Ramos (cell line): ENCODE results near the gene TXLNA.
"Not testable (repeated sequence)": the region's sequence is repeated elsewhere in the genome, so short reads cannot be mapped to it uniquely, and the experiment has no call there.

Source experiments
- in situ Hi-C: fragments of 300-500 bp; cut with MboI; formaldehyde crosslinking; loops from one replicate; pipeline ENCODE4 v1.14.3; 2022; ENCODE audit warnings: low sequenced_read_pairs; ENCODE audit not compliant: unreplicated experiment

TXLNA gene

DNA sequence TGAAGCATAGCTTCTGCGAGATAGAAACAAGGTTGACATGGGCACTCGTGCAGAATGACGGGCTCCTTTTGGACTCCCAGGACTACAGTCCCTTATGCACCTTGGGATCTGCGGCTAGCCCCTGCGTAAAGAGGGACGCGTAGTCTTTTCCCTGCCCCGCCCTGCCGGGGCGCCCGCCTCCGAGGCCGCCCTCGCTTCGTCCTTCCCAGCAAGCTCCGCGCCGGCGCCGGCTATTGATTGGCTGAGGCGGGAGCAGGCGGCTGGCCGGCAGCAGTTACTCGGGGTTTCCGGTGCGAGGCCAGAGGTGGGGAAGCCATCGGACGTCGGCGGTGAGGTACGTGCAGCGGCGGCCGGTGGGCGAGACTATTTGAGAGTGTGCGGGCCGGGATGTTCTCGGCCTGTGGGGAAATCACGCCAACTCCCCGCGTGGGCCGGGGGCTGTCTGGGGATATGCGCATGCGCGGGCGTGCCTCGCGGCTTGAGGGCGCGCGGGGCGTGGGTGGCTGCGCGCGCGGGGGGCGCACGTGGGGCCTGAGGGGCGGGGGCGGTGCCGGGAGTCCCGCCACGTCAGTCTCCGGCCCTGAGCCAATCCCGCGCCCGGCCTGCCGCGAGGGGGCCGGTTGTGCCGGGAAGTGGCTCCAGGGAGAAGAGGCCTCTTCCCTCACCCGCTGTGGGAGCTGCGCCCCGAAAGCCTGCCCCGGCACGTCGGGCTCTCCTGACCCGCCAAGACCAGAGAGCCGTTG, at the start of gene TXLNA:
Gene TXLNA, plus strand, starts transcription at position 233 of the 743 bp plus-strand sequence. CDS start 671 bp downstream, outside the sequence.
- in situ Hi-C loops, result no loop called here

GRCh38 chr1:32133950-32134280, 45.6 kb upstream of the TXLNA start:
- in situ Hi-C loops, result not testable (repeated sequence)

- in situ Hi-C loops, result no loop called here
These were observed 42.4 kb upstream of the TXLNA start for GRCh38 chr1:32137111-32137510.

- in situ Hi-C loops, result no loop called here
These were observed 40.5 kb upstream of the TXLNA start for GRCh38 chr1:32138965-32139364.

DNA sequence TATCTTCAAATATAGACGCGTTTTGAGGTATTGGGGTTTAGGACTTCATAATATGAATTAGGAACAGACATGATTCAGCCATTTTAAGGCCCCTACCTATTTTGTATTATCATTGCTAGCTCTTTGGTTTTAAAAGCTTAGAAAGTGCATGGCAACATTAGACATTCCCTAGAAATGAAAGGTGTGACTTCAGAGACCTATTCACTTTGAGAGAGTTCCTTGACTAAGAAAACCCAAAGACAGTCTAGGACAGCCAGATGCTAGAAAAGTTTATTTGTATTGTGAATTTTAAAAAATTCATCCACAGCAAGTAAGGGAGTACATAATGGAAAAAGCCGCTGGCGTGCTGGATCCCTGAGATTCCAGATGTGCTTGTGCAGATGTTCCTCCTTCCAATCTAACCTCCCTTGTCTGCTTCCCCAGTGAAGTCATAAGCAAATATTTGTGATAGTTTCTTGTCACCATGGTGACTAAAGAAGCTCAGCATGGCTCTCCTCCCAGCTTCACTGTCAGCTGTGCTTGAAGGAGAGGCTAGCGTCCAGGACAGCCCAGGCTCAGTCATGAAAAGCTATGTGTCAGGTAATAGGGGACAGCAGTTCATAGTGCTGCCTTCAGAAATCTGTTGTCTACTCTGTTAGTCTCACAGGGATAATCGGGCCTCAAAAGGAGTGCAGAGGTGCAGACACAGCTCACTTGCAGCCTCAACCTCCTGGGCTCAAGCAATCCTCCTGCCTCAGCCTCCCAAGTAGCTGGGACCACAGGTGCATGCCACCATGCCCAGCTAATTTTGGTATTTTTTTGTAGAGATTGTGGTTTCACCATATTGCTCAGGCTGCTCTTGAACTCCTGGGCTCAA, 36.8 kb upstream of the TXLNA start:
- in situ Hi-C loops, result no loop called here

DNA sequence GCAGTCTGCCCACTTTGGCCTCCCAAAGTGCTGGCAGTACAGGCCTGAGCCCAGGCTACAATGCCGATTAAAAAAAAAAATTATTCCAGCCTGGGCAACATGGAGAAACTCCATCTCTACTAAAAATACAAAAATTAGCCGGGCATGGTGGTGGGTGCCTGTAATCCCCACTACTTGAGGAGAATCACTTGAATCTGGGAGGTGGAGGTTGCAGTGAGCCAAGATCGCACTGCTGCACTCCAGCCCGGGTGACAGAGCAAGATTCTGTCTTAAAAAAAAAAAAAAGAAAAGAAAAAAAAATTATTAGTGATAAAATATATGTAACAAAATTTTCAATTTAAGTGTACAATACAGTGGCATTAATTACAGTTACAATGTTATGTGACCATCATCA, 36.2 kb upstream of the TXLNA start:
- in situ Hi-C loops, result not testable (repeated sequence)

DNA sequence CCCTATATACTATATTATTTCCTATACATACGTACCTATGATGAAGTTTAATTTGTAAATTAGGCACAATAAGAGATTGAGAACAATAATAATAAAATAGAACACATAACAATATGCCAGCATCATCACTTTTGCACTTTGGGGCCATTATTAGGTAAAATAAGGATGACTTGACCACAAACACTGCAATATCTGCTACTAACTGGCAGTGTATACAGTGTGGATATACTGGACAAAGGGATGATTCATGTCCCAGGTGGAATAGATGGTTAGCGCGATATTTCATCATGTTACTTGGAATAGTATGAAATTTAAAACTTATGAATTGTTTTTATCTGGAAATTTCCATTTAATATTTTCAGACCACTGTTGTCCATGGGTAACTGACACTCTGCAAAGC, 35.4 kb upstream of the TXLNA start:
- in situ Hi-C loops, result no loop called here

- in situ Hi-C loops, result not testable (repeated sequence)
These were observed 31.7 kb upstream of the TXLNA start for GRCh38 chr1:32147799-32148198.

- in situ Hi-C loops, result no loop called here
These were observed 28.6 kb upstream of the TXLNA start for GRCh38 chr1:32150847-32151246.

GRCh38 chr1:32151319-32151787, 28.1 kb upstream of the TXLNA start:
- in situ Hi-C loops, result no loop called here

- in situ Hi-C loops, result no loop called here
These were observed 20.3 kb upstream of the TXLNA start for GRCh38 chr1:32159189-32159588.

- in situ Hi-C loops, result no loop called here
These were observed 16.1 kb upstream of the TXLNA start for GRCh38 chr1:32163405-32163804.

DNA sequence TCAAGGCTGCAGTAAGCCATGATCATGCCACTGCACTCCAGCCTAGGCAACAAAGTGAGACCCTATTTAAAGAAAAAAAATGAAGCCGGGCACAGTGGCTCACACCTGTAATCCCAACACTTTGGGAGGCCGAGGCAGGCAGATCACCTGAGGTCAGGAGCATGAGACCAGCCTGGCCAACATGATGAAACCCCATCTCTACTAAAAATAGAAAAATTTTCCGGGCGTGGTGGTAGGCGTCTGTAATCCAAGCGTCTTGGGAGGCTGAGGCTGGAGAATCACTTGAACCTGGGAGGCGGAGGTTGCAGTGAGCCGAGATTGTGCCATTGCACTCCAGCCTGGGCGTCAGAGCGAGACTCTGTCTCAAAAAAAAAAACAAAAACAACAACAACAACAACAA, 13.8 kb upstream of the TXLNA start:
- in situ Hi-C loops, result not testable (repeated sequence)

DNA sequence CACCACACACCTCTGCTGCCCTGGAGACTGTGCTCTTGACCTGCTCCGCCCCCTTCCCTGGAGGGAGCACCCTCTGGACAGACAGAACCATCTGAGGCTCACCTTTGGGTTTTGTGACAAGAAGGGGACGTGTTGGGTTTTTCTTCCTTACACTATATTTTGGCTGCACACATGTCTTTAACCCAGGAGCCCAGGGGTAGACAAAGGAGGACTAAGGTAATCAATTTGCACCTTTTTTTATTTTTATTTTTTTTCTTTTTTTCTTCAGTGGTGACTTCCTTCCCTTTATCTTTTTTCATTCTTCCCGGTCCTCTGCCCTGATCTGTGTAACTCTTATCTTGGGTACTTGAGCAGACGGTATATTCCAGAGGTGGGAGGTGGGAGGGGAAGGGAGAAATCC, 8.5 kb upstream of the TXLNA start:
- in situ Hi-C loops, result no loop called here

DNA sequence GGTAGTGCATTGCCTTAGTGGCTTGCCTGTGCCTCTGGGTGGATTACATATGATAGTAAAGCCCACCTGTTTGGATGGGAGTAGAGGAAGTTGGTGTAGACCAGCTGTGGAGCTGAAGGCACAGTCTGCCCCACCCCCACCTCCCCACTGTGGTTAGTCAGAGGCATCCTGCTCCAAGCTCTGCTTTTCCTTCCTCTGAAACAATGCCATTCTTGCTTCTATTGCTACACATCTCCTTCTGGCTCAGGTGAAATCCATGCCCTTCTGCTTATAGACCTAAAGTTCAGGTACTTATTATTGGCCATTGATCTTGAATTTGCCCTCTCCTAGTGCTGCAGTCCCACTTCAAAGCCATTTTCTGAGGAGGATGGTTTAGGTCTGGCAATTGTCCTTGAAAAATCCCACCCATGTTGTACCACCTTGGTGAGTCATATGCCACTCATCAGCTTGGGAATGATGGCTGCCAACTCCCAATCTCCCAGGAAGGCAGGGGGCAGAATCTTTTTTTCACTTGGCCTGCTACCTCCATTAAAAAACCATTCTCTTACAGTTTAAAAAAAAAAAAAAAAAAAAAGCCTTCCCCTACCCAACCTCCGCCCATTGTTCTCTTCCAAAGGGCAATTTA, 6.7 kb upstream of the TXLNA start:
- in situ Hi-C loops, result no loop called here

DNA sequence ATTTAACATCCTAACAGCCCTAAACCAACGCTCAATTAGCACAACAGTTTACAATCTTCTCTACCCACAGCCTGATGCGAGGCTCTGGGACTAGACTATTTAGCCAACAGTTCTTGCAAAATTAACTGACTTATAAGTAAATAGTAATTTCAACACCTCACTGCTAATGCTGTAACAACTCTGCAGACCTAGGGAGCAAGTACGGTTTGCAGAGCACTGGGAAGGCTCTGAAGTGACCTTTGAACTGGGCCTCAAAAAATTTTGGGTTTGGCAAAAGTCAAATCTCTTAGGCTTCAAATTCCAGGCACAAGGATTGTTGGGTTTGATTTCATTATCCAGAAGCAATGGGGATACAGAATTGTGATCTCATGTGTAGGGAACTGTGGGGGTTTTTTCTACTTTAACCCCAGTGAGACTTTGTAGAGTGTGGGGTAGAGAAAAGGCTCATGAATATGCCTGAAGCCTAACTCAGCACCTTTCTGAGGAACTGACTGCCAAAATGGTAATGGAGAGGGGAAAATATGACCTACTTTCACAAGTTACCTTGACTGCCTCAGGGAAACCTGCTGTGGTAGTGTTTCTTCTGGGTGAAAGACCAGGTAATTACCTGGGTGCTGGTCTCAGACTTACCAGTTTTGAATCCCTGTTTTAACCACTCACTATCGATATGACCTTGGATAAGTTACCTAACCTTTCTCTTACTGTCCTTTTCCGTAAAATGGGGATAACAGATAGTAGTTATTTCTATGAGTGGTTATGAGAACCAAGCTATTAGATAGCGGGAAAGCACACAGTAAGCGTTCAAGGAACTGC, 889 bp upstream of the TXLNA start:
- in situ Hi-C loops, result no loop called here

DNA sequence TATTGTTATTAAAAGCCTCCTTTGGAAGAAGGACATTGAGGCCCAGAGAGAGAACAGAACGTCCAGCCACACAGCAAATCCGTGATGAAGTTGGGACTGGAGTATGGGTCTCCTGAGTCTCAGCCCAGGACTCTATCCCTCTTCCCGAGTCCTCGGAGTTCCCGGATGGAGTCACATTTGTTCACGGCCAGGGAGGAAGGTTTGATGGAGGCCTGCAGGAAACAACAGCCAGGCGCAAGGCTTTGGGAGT, 357 bp upstream of the TXLNA start:
- in situ Hi-C loops, result no loop called here

GRCh38 chr1:32180186-32181060, 948 bp downstream of the TXLNA start:
- in situ Hi-C loops, result no loop called here

DNA sequence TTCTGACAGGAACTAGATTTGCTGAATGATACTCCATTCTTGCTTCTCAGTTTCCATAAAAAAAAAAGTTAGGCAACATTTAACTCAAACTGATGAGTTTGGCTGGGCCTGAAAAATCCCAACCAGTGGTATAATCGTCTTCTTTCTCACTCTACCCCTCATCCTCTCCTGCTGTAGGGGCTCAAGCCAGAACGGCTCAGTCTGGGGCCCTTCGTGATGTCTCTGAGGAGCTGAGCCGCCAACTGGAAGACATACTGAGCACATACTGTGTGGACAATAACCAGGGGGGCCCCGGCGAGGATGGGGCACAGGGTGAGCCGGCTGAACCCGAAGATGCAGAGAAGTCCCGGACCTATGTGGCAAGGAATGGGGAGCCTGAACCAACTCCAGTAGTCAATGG, 1.6 kb downstream of the TXLNA start:
- in situ Hi-C loops, result no loop called here

GRCh38 chr1:32181563-32181962, 2.1 kb downstream of the TXLNA start:
- in situ Hi-C loops, result no loop called here
